GM18505 (cell line): ENCODE results near the gene PLXNA3.

Experiments
- ATAC-seq: cut with Tn5 transposase; IDR thresholded peaks from one replicate; pipeline ENCODE4 v1.9.1; 2021; ENCODE audit not compliant: unreplicated experiment
- POLR2A ChIP-seq: IDR thresholded peaks from 4 replicates; pipeline ENCODE4 v1.6.1; 2011; ENCODE audit warnings: borderline replicate concordance; ENCODE audit not compliant: insufficient read depth, insufficient read length; ENCODE audit errors: extremely low read depth

PLXNA3 gene

DNA sequence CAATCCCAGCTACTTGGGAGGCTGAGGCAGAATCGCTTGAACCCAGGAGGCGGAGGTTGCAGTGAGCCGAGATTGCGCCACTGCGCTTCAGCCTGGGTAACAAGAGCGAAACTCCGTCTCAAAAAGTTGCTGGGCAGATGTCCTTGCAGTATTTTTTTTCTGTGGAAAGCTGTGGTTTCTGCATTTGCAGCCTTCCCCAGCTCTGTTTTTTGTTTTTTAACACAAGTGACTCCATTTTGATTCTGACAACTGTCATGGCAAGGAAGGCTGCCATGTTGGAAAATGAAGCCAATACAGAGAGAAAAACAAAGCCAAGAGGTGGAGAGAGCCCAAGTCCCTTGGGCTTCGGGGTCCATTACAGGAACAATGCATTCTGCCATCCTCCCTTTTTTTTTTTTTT, 44.0 kb downstream of the PLXNA3 start:
- TF ChIP-seq POLR2A = no peak
- no peak for ATAC-seq

DNA sequence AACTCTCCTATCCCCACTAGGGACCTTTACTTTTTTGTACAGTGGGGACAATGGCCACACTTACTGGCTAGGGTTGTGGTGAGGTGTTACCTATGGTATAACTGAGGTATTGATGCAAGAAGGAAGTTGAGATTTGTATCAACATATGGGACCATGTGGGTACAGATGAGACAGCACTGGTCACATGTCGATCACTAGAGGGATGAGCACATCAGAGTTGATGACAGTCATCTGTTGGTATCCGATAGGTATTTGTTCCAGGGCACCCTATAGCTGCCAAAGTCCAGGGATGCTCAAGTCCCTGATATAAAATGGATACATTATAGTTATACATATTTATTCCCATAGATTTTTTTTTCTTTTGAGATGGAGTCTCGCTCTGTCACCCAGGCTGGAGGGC, 44.9 kb downstream of the PLXNA3 start:
- ATAC-seq = no peak

DNA sequence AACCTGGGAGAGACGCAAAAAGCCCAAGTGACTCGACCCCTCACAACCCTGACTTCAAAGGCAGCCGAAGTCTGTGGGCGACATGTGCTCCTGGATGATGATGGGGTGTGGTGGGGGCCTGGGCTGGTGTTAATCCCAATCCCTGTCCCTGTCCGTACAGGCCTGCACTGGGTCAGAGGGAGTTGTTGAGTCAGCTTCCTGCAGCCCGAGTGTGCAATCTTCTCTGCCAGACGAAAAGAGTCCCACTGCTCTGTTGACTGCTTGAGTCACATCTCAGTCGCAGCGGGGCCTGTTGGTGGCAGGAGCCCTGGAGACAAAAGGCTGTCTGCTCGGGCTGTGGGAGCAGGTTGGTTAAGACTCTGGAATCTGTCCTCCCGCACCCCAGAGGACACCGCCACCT, 47.7 kb downstream of the PLXNA3 start:
- no peak for TF ChIP-seq POLR2A
- ATAC-seq = no peak

More for the DNA sequence above, 44.9 kb downstream of the PLXNA3 start:
- no peak for TF ChIP-seq POLR2A

DNA sequence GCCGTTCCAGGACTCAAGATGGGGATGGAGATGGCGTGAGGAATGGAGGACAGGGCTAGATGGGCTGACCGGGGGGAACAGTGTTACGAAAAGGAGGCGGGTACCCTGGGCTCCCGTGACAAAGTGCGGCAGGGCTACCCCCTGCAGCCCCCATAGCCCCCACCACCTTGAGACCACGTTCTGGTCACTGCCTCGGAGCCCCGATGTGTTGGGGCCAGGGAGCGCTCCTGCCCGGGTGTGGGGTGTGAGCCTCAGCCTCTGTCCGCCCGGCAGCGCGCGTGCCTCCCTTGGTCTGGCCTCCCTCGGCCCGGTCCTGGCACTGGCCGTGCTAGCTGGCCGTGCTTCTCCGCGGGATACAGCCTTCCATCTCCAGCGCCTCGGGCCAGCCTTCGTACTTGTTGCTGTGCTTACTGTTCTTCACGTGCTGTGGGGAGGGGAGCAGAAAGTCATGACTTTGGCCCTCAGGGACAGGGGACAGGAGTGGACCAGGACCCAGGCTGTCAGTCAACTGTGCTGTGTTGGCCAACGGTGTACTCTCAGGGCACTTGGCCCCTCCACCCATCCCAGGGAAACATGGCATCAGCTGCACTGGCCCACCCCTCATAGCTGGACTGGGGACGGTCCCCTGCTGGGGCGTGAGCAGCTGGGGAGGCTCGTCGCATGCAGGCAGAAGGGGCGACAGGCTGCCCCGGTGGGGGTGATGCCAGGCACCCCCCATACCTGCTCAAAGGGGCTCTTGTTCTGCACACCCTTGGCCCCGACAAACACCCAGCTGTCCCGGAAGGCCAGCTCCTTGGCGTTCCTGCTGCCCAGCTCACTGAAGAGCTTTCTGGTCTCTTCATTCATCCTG, 48.6 kb downstream of the PLXNA3 start:
- no peak for ATAC-seq
- TF ChIP-seq POLR2A = no peak

DNA sequence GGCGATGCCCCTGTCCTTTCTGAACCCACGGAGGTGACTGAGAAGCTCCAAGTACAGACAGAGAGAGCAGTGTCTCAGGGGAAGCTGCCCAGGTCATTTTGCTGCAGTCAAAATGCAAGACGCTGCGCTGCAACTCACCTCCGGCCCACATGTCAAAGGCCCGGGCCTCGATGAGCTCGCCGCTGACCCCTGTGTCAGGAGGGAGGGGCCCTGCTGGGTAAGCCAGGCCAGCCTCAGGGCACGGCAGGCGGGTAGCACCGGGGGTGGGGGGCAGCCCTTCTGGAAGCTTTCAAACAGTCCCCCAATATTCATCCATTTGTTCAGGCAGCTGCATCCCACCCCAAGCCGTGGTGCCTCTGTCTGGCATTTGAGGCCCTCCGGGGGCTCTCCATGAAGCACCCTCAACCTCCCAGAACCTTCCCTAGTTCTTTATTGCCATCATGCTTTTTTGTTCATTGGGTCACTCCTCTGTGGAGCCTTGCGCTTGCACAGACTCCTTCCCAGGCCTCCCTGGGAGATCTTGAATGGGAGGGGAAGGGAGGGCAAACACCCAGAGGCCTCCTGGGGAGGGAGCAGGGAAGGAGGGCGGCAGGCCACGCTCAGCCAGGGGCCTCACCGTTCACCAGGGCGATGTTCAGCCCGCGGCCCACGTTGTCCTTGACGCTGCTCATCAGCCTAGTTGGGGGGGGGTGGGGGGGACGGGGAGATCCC, 49.7 kb downstream of the PLXNA3 start:
- ATAC-seq = no peak
- TF ChIP-seq POLR2A = no peak

DNA sequence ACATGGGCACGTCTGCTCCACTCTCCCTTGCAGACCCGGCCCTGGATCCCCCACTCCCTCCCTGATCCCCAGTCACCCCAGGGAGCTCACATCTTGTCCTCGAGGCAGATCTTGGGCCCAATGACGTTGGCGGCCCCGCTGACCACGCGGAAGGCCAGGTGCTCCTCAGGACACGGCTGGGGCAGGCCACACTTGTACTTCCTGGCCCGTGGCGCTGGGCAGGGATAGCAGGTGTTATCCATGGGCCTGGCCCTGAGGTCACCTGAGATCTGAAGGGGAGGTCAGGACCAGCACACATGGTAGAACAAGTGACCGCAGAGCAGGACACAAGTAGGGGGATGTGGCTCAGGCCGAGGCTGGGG, 50.3 kb downstream of the PLXNA3 start:
- no peak for TF ChIP-seq POLR2A
- ATAC-seq = no peak

DNA sequence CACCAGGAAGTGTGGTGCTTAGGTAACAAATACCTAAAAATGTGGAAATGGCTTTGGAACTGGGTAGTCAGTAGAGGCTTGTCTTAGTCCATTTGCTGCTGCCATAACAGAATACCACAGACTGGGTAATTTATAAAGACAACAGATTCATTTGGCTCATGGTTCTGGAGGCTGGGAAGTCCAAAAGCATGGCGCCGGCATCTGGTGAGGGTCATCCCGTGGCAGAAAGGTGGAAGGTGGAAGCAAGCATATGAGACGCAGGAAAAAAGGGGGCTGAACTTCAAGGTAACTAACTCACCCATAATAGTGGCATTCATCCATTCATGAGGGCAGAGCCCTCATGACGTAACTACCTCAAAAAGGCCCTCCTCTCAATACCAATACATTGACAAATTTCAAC, 51.4 kb downstream of the PLXNA3 start:
- no peak for ATAC-seq
- TF ChIP-seq POLR2A = no peak

DNA sequence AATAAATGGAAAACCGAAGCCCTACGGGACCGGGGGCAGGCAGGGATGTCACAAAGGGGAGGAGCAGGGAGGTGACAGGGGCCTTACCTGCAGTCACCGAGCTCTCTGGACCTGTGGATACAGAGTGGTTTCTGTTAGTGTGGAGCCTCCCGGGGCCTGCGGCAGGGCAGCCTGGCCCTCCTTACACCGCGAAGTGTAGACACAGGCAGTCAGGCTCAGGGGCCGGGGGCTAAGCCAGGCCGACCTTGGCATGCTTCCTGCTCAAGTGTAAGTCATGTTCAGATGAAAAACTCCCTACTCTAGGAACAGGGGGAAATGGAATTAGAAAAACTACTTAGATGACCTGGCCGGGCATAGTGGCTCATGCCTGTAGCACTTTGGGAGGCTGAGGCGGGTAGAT, 53.7 kb downstream of the PLXNA3 start:
- TF ChIP-seq POLR2A = no peak
- ATAC-seq = no peak

DNA sequence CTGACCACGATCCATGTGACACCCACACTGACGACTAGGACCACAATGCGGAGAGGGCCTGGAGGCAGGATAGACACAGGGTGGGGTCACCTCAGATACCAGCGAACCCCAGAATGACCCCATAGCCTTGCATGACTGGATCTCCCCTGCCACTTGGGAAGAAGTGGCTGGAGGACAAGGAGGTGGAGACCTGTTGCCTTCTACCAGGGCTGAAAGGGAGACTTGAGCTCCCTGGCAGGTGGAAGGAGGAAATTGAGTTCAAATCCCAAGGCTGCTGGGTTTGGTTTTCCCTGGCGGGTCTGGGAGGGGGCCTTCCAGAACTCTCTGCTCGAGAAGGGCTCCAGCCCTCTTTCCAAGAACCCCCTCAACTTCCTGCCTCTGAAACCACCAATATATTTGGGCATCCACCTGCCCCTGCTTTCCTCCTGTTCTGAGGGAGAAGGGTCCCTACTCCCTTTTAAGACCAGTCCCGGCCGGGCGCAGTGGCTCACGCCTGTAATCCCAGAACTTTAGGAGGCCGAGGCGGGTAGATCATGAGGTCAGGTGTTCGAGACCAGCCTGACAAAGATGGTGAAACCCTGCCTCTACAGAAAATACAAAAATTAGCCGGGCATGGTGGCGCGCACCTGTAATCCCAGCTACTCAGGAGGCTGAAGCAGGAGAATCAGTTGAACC, 54.9 kb downstream of the PLXNA3 start:
- no peak for ATAC-seq

DNA sequence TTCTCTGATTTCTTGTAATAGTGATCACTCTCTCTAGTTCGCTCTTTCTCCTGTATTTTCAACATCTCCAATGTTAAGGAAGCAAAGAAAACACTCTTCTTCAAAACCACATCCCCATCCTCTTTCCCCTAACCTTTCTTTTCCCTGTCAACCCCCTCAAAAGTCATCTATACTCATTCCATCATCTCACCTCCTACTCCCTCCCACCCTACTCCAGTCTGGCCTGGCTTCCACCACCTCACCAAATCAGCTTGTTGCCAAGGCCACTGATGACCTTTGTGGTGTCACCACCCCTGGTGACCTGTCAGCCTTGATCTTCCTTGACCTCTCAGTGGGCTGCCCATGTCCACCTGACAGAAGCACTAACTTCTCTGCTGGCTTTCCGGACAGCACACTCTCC, 55.6 kb downstream of the PLXNA3 start:
- no peak for ATAC-seq
- no peak for TF ChIP-seq POLR2A

More for the DNA sequence above, 54.9 kb downstream of the PLXNA3 start:
- no peak for TF ChIP-seq POLR2A

DNA sequence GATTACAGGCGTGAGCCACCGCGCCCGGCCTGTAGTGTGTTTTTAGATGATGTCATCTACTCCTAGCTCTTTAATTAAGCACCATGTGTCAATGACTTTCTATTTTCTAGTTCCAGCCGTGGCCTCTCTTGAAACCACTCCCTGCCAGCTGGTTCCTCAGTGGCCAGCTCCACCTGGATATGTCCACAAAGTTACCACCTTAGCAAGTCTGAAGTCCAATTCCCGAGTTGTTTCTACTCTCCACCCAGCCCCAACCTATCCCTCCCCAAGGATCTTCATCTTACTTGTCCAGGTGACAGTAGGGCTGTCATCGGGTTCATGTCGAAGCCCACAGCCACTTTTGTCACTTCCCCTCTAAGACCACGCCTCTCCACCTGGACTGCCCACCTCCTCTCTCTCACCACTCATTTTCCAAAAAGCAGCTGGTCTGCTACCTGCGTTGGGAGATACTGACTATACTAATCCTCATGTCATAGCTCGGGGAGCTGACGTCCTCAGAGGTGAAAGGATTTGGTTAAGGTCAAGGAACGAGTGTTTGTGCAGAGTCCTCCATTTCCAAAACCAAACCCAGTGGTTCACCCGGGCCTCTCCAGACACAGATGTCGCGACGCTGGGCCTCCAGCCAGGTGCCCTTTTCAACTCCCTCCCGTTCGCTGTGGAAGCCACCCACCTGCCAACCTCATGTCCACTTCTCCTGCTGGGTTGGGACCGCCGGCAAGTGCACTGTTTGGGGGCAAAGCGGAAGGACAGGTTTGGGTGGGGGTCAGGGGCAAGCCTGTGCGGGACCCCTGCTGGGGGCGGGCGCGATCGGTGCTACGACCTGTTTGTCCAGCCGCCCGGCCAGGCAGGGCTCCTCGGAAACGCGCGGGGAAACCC, 57.2 kb downstream of the PLXNA3 start:
- ATAC-seq = no peak
- TF ChIP-seq POLR2A = no peak

DNA sequence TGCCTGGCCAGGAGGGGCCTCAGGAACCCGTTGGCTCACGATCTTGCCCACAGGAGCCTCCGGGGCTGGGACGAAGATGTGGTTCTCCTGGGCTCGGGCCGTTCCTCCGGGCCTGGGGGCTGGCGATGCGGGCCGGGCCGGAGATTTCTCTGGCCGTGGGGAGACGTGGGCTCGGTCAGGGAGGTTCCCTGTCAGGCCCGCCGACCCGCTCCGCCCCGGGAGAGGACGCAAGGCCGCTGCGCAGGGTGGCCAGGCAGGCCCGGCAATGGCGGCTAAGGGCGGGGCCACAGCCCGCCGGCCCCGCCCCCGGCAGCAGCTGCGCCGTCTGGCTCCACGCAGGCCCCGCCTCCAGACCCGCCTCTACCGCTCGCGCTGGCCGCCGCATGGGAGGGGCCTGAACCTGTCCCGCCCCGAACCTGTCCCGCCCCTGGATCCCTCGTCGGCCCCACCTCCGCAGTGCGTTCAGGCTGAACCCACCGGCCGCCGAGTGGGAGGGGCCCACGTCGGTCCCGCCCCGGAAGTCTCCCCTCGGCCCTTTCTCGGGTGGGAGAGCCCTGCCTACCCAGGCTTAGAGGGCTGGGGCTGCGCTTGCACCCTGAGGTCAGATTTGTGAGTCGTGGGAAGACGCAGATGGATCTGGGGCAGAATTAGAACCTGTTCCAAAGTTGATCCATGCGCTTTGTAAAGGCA, 58.0 kb downstream of the PLXNA3 start, which contains the start of gene FAM3A:
Gene FAM3A (minus strand): TSS at position 267 of the 690 bp plus-strand sequence. CDS start 460 bp downstream, outside the sequence.
- peak; percentile 89 for ATAC-seq
- peak; percentile 71 for TF ChIP-seq POLR2A
